DMS 273 (cell line): Measurements from ENCODE around the gene OR2K2.
"Not testable (repeated sequence)": the region's sequence is repeated elsewhere in the genome, so short reads cannot be mapped to it uniquely, and the experiment has no call there.

Source experiments
- DNase-seq: peaks from one replicate; lab custom pipeline; 2025; ENCODE audit not compliant: unreplicated experiment; lab: John Stamatoyannopoulos, UW

OR2K2 gene

DNA sequence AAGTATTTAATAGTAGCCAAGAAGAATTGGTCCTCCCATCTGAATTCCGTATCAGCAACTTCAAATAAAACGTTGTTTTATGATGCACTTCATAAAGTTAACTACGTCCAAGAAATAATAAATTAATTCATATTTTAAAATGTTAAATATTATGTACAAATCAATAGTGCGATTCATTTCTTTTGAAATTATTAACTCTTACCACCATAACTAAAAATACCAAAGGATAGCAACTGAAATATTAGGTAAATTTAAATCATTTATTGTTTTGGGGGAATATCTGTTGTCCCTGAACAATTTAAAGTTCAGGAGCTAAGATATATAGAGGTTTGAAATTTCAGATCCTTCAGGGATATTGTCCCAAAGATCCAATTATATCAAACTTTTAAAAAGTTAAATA is at the start of gene OR2K2:
OR2K2 (minus strand) TSS at position 101 of the 400 bp plus-strand sequence. CDS start 1,791 bp downstream, outside the sequence.
- no peak for DNase-seq

- no peak for DNase-seq
These were observed 46.0 kb upstream of the OR2K2 start for GRCh38 chr9:111375817-111376564.

GRCh38 chr9:111375062-111375461 is 45.0 kb upstream of the OR2K2 start:
- DNase-seq, result no peak

- no peak for DNase-seq
These were observed 42.3 kb upstream of the OR2K2 start for GRCh38 chr9:111372297-111372696.

GRCh38 chr9:111366978-111367377 is 37.0 kb upstream of the OR2K2 start:
- no peak for DNase-seq

- no peak for DNase-seq
These were observed 32.5 kb upstream of the OR2K2 start for GRCh38 chr9:111362526-111362925.

DNA sequence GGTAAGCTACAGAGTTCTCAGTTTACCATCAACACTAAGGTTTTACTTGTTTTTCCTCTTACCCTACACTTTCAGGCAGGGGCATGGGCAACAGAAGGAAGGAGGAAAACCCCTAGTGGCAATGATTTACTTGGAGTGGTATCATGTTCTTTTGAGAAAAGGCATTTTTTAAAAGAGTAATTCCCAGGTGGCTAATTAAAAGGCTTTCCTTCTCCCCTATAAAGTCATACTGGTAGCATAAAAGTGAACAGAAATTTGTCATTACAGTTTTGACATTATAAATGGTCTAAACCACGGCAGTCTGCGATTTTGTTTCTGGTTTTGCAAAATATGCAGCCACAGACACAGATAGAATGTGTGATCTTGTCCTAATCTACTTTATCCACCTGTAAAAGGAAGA is 30.9 kb upstream of the OR2K2 start:
- no peak for DNase-seq

DNA sequence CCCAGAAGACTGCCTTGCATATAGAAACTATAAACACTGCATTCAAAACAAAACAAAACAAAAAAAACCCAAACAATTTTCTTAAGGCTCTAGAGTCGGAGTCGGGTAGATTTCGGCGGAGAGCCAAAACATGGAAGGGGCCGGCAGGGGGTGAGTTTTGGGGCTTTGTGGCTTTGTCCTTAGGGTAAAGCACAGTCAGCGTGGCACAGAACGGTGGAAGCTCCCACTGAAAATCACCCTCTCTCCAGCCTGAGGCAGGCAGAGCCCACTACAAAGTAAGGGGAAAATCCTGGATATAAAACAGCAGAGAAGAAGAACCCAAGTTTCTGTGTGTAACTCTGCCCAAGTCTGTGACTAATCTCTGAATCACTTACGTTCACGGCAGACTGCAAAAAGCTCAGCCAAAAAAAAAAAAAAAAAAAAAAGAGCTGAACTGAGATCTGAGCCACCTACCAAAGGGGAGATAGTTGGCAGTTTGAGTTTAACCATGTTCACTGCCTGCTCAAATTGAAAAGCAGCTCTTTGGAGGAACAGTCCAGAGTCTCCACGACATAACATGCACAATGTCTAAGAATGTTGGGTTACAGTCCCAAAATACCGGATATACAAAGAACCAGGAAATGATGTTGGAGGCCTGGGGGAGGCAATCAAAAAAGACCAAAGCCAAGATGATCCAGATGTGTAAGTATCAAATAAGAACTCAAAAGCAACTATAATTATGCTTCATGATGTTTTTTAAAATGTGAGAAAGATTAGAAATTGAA is 26.6 kb upstream of the OR2K2 start:
- peak; percentile 36 for DNase-seq

- DNase-seq, result no peak
These were observed 22.5 kb upstream of the OR2K2 start for GRCh38 chr9:111352545-111352944.

DNA sequence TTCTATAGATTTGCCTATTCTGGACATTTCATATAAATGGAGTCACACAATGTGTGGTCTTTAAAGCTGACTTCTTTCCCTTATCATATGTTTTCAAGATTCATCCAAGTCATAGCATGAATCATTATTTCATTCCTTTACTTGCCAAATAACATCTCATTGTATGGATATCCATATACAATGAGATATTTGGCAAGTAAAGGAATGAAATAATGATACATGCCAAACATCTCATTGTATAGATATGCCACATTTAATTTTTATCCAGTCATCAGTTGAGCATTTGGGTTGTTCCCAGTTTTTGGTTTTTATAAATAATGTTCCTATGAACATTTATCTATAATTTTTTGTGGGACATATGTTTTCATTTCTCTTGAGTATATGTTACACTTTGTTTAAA is 20.5 kb upstream of the OR2K2 start:
- DNase-seq, result no peak

GRCh38 chr9:111349766-111350165 is 19.7 kb upstream of the OR2K2 start:
- DNase-seq, result no peak

- DNase-seq, result no peak
These were observed 18.8 kb upstream of the OR2K2 start for GRCh38 chr9:111348821-111349271.

GRCh38 chr9:111334318-111334863 is 4.4 kb upstream of the OR2K2 start:
- not testable (repeated sequence) for DNase-seq

DNA sequence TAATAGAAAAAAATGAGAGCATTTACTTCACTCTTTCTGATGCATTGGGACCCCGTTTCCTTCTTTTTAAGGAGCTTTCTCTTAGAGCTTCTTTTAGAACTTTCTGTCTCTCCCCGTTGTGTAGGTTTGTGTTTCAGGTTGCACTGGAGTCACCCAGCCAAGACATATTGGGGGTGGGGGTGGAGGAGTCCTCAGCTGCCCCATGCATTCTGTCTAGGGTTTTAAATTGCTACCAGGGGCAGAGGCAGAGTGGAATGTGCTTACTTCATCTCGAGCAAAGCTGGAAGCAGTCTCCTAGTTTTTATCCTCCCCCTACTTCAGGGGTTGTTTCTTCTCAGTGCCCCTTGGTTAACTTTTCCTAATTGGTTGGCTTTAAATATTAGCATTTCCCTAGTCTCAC is 9.4 kb downstream of the OR2K2 start:
- no peak for DNase-seq

GRCh38 chr9:111316796-111317195 is 13.2 kb downstream of the OR2K2 start:
- no peak for DNase-seq

DNA sequence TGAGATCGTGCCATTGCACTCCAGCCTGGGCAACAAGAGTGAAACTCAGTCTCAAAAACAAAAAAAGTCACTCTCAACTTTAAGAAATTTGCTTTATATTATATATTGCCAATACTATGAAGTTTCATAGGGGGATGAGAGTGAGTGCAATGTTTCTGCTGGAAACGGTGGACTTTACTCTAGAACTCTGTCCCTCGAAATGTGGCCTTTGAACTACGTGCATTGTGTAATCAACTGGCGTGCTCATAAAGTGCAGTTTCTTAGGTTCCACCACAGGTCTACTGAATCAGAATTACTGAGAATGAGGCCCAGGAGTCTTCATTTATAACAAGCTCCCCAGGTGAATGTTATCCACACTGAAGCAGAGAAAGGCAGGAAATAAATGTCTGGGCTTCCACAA is 24.1 kb downstream of the OR2K2 start:
- DNase-seq, result no peak

DNA sequence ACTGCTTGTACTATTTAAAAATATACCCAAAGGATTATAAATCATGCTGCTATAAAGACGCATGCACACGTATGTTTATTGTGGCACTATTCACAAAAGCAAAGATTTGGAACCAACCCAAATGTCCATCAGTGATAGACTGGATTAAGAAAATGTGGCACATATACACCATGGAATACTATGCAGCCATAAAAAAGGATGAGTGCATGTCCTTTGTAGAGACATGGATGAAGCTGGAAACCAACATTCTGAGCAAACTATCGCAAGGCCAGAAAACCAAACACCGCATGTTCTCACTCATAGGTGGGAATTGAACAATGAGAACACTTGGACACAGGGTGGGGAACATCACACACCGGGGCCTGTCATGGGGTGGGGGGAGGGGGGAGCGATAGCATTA is 26.0 kb downstream of the OR2K2 start:
- DNase-seq, result not testable (repeated sequence)

- no peak for DNase-seq
These were observed 28.8 kb downstream of the OR2K2 start for GRCh38 chr9:111301195-111301594.

DNA sequence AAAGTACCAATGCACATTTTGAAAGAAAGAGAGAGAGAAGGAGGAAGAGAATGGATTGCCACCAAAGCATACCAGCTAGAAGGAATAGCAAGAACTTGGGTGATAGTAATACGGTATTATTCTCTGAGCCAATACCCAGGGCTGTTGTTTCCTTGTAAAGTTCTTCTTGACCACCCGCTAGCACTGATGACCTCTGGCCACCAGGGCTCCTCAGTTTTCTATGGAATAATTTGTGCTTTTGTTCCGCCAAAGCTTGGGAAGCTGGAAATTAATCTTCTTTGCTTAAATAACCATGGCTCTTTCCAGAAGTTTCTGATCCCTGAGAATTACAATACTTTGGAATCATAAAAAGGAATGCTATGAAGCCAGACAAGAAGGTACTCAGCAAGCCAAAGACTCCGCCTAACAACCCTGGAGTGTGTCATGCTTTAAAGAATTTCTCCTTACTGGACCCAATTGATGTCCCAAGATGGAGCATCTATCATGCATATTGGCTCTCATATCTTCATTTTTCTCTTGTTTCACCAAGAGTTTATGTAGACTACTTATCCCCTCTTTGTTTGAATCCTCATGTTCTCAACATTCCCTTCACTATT is 29.8 kb downstream of the OR2K2 start:
- DNase-seq, result no peak

DNA sequence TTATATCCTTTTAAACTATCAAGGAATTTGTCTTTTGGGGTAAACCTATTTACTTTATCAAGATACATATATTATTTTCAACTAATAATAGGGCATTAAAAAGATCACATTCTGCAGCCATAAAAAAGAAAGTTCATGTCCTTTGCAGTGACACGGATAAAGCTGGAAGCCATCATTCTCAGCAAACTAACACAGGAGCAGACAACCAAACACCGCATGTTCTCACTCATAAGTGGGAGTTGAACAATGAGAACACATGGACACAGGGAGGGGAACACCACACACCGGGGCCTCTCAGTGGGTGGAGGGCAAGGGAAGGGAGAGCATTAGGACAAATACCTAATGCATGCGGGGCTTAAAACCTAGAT is 30.4 kb downstream of the OR2K2 start:
- DNase-seq, result not testable (repeated sequence)

GRCh38 chr9:111298731-111299598 is 31.1 kb downstream of the OR2K2 start:
- peak; percentile 70 for DNase-seq
